Neural progenitor cell (in vitro differentiated cells): ENCODE measurements around the gene SLC35C1. TPM values are rescaled to one million over a fixed set of nuclear protein-coding genes. Genes with fewer than 3 reads are reported as not detected.

Experiments used
- DNase-seq: peaks from one replicate; pipeline ENCODE4 v3.0.0-alpha.2; 2016; ENCODE audit warnings: low spot score
- H2AFZ ChIP-seq: fragments of 200-600 bp; sonication (generic); replicated peaks from 2 replicates; pipeline ENCODE4 v1.6.1; 2016; ENCODE audit warnings: antibody characterized with exemption
- H3F3A ChIP-seq: fragments of 200-600 bp; sonication (generic); 2 replicates; pipeline ENCODE4 v1.6.1; 2016; ENCODE audit warnings: antibody characterized with exemption, low read depth
- H3K27ac ChIP-seq: fragments of 200-600 bp; sonication (generic); 2 replicates; pipeline ENCODE4 v1.5.1; 2016; ENCODE audit warnings: mild to moderate bottlenecking
- H3K27me3 ChIP-seq: fragments of 200-600 bp; sonication (generic); 2 replicates; pipeline ENCODE4 v1.6.1; 2016; ENCODE audit warnings: mild to moderate bottlenecking, moderate library complexity
- H3K36me3 ChIP-seq: fragments of 200-600 bp; sonication (generic); 2 replicates; pipeline ENCODE4 v1.5.1; 2016
- H3K4me1 ChIP-seq: fragments of 200-600 bp; sonication (generic); 2 replicates; pipeline ENCODE4 v1.6.1; 2016; ENCODE audit warnings: mixed run types
- H3K4me2 ChIP-seq: fragments of 200-600 bp; sonication (generic); 2 replicates; pipeline ENCODE4 v1.6.1; 2016
- H3K4me3 ChIP-seq: fragments of 200-600 bp; sonication (generic); 2 replicates; pipeline ENCODE4 v1.5.1; 2016
- H3K79me2 ChIP-seq: fragments of 200-600 bp; sonication (generic); 2 replicates; pipeline ENCODE4 v1.6.1; 2016; ENCODE audit warnings: low read depth
- H3K9ac ChIP-seq: fragments of 200-600 bp; sonication (generic); 2 replicates; pipeline ENCODE4 v1.6.1; 2016
- H3K9me3 ChIP-seq: fragments of 200-600 bp; sonication (generic); 2 replicates; pipeline ENCODE4 v1.5.1; 2016; ENCODE audit warnings: low read depth
- H4K20me1 ChIP-seq: fragments of 200-600 bp; sonication (generic); 2 replicates; pipeline ENCODE4 v1.6.1; 2016; ENCODE audit warnings: low read depth
- H3K27ac Mint-ChIP-seq: 3 replicates; pipeline ENCODE4 v1.8.0; 2021; ENCODE audit warnings: mixed read lengths
- H3K27me3 Mint-ChIP-seq: 2 replicates; pipeline ENCODE4 v1.8.0; 2022; ENCODE audit warnings: low read depth, mild to moderate bottlenecking, inconsistent platforms, moderate library complexity, mixed read lengths; ENCODE audit not compliant: insufficient read depth
- H3K36me3 Mint-ChIP-seq: 3 replicates; pipeline ENCODE4 v1.8.0; 2021; ENCODE audit warnings: mixed read lengths
- H3K4me1 Mint-ChIP-seq: 3 replicates; pipeline ENCODE4 v1.8.0; 2021; ENCODE audit warnings: mixed read lengths
- H3K4me3 Mint-ChIP-seq: 3 replicates; pipeline ENCODE4 v1.8.0; 2021; ENCODE audit warnings: mild to moderate bottlenecking, moderate library complexity, mixed read lengths
- H3K9me3 Mint-ChIP-seq: 3 replicates; pipeline ENCODE4 v1.8.0; 2020; ENCODE audit warnings: mixed read lengths
- EZH2 ChIP-seq: fragments of 200-600 bp; sonication (generic); IDR thresholded peaks from 2 replicates; pipeline ENCODE4 v1.6.1; 2017; ENCODE audit warnings: antibody characterized with exemption, mild to moderate bottlenecking, moderate library complexity
- EZH2phosphoT487 ChIP-seq: fragments of 200-600 bp; sonication (generic); IDR thresholded peaks from 2 replicates; pipeline ENCODE4 v1.6.1; 2017; ENCODE audit warnings: antibody characterized with exemption
- total RNA-seq: library from RNA; depleted of rRNA; stranded (reverse); fragments of >200 nt; gene quantifications from 2 replicates; pipeline ENCODE4 v1.2.3, GENCODE V29; 2015; ENCODE audit warnings: low replicate concordance
- TF ChIP-seq, protein P1 (sequence below): fragments of 200-600 bp; sonication (generic); IDR thresholded peaks from 2 replicates; pipeline ENCODE4 v1.5.1; 2017; ENCODE audit warnings: antibody characterized with exemption, mild to moderate bottlenecking

Gene SLC35C1
- total RNA-seq, 1 donor from 2014 or later: 1.3 TPM

DNA sequence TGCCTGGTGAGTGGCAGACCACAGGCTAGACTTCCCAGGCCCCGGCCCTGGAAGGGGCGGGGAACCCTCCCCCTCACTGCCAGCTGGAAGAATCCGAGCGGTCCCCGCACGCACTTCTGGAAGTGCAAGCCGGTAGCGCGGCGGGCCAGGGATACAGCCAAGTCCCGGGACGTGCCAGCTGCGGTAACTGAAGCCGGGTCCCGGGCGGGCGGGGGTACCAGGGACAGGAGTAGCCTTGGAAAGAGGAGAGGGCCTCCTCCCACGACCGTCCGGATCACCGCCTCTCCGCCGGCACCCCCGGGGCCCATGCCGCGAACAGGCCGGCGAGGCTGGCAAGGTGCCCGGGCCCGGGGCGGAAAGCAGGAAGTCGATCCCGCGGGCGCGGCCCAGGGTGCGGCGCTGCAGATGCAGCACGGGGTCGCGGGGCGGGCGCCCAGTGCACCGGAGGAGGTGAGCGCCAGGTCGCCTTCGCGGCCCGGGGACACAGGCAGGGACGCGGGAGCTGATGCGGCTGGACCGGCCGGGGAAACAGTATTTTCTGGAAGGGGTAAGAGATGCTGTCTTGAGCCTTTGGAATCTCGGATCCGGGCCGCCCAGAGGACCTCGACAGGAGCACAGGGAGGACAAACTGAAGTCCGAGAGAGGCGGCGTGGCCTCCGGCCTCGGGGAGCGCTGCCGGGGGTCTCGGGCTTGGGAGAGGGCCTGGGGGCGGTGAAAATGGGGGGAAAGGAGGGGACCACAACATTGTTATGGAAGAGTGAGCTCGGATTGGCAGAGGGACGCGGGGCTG, 783 bp upstream of the SLC35C1 start:
- H3K4me1 Mint-ChIP-seq: peaks cover 16% of the 10 kb centered on the region
- H3K9me3 ChIP-seq: no peaks in the 10 kb centered on the region
- peaks cover 38% of the 10 kb centered on the region for H3K27me3 ChIP-seq
- H3F3A ChIP-seq: peaks cover 13% of the 10 kb centered on the region
- H3K36me3 ChIP-seq: no peaks in the 10 kb centered on the region
- peak overlapping the region; percentile 96 for H2AFZ ChIP-seq
- H3K27ac ChIP-seq: no peak overlapping the region
- no peak overlapping the region for H3K9ac ChIP-seq
- TF ChIP-seq EZH2phosphoT487: peak; percentile 29
- TF ChIP-seq EZH2: peak; percentile 79
- TF ChIP-seq, protein P1, sequence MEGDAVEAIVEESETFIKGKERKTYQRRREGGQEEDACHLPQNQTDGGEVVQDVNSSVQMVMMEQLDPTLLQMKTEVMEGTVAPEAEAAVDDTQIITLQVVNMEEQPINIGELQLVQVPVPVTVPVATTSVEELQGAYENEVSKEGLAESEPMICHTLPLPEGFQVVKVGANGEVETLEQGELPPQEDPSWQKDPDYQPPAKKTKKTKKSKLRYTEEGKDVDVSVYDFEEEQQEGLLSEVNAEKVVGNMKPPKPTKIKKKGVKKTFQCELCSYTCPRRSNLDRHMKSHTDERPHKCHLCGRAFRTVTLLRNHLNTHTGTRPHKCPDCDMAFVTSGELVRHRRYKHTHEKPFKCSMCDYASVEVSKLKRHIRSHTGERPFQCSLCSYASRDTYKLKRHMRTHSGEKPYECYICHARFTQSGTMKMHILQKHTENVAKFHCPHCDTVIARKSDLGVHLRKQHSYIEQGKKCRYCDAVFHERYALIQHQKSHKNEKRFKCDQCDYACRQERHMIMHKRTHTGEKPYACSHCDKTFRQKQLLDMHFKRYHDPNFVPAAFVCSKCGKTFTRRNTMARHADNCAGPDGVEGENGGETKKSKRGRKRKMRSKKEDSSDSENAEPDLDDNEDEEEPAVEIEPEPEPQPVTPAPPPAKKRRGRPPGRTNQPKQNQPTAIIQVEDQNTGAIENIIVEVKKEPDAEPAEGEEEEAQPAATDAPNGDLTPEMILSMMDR: peak; percentile 4
- peaks cover 4% of the 10 kb centered on the region for H3K36me3 Mint-ChIP-seq
- peak; percentile 79 for DNase-seq
- peaks cover 17% of the 10 kb centered on the region for H3K27me3 Mint-ChIP-seq
- H3K79me2 ChIP-seq: no peaks in the 10 kb centered on the region
- peak overlapping the region; percentile 95 for H3K4me3 Mint-ChIP-seq
- H3K9me3 Mint-ChIP-seq: no peaks in the 10 kb centered on the region
- H4K20me1 ChIP-seq: no peaks in the 10 kb centered on the region
- H3K4me1 ChIP-seq: no peaks in the 10 kb centered on the region
- H3K4me3 ChIP-seq: peak overlapping the region; percentile 64
- peak overlapping the region; percentile 94 for H3K4me2 ChIP-seq
- H3K27ac Mint-ChIP-seq: no peak overlapping the region

- Histone ChIP-seq H3K79me2 (no peaks in the 10 kb centered on the region), H3K27me3 (peaks cover 38% of the 10 kb centered on the region), H4K20me1 (no peaks in the 10 kb centered on the region), H2AFZ (peak overlapping the region; percentile 96), H3K4me3 (peak overlapping the region; percentile 64), H3K9me3 (no peaks in the 10 kb centered on the region), H3K27ac (no peak overlapping the region), H3K4me2 (peak overlapping the region; percentile 94), H3K4me1 (no peaks in the 10 kb centered on the region), H3K36me3 (no peaks in the 10 kb centered on the region), H3K9ac (no peak overlapping the region), H3F3A (peaks cover 13% of the 10 kb centered on the region)
- peak; percentile 70 for DNase-seq
- Mint-ChIP-seq H3K4me1 (peaks cover 16% of the 10 kb centered on the region), H3K9me3 (no peaks in the 10 kb centered on the region), H3K36me3 (peaks cover 4% of the 10 kb centered on the region), H3K27me3 (peaks cover 18% of the 10 kb centered on the region), H3K4me3 (peak overlapping the region; percentile 95), H3K27ac (no peak overlapping the region)
- TF ChIP-seq, protein P1: no peak
- TF ChIP-seq EZH2phosphoT487 (no peak), EZH2 (no peak)
These were observed 539 bp downstream of the SLC35C1 start for GRCh38 chr11:45805305-45806071.

DNA sequence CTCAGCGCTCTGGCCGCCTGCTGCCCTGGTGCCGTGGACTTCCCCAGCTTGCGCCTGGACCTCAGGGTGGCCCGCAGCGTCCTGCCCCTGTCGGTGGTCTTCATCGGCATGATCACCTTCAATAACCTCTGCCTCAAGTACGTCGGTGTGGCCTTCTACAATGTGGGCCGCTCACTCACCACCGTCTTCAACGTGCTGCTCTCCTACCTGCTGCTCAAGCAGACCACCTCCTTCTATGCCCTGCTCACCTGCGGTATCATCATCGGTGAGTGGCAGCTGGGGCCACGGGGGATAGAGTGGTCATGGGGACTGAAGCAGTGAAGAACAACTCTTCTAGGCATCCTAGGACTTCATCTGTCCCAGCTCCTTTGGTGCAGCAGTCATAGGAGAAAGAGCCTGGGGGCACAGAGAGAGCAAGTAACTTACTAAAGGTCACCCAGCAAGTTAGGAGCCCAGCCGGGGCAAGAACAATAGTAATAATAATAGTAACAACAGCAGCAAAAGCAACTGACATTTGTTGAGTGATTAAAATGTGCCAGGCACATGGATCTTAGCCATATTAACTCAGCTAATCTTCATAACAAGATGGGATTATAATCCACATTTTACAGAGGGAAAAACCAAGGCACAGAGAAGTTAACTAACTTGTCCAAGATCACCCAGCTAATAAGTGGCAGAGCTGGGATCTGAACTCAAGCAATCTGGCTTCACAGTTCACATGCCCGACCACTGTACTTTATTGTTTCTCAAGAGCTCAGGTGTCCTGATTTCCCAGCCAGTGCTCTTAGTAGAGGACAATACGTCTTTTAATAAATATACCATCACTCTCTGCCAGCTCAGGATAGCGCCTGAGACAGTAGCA, 1.4 kb downstream of the SLC35C1 start:
- H3K9me3 Mint-ChIP-seq: no peaks in the 10 kb centered on the region
- H3K4me1 Mint-ChIP-seq: peaks cover 16% of the 10 kb centered on the region
- Histone ChIP-seq H3K79me2 (no peaks in the 10 kb centered on the region), H3F3A (peaks cover 13% of the 10 kb centered on the region), H3K4me1 (no peaks in the 10 kb centered on the region), H2AFZ (no peak overlapping the region), H3K9me3 (no peaks in the 10 kb centered on the region), H3K9ac (no peak overlapping the region), H3K4me2 (peak overlapping the region; percentile 94), H4K20me1 (no peaks in the 10 kb centered on the region), H3K27me3 (peaks cover 35% of the 10 kb centered on the region), H3K4me3 (peak overlapping the region; percentile 64), H3K27ac (no peak overlapping the region), H3K36me3 (no peaks in the 10 kb centered on the region)
- peak overlapping the region; percentile 21 for H3K27ac Mint-ChIP-seq
- peaks cover 16% of the 10 kb centered on the region for H3K27me3 Mint-ChIP-seq
- peaks cover 4% of the 10 kb centered on the region for H3K36me3 Mint-ChIP-seq
- peak overlapping the region; percentile 95 for H3K4me3 Mint-ChIP-seq
- TF ChIP-seq EZH2: no peak
- TF ChIP-seq EZH2phosphoT487: no peak
- TF ChIP-seq, protein P1: no peak
- DNase-seq: no peak
